Right renal cortex interstitium (tissue), 3 donors: ENCODE measurements around the gene ADORA2A. TPM values are rescaled to one million over a fixed set of nuclear protein-coding genes. Genes with fewer than 3 reads are reported as not detected.
"Not testable (repeated sequence)": the region's sequence is repeated elsewhere in the genome, so short reads cannot be mapped to it uniquely, and the experiment has no call there.

Experiments used
- DNase-seq, 3 donors: peaks; one replicate each; pipeline ENCODE4 v3.0.0-alpha.2; 2013; ENCODE audit warnings: low read depth in 3 of 3, low spot score in 2 of 3
- polyA plus RNA-seq, 3 donors: library from polyadenylated mRNA; unstranded; fragments of 120-200 nt; gene quantifications; one replicate each; pipeline ENCODE4 v1.2.1, GENCODE V29; 2013; ENCODE audit not compliant: insufficient read length in 3 of 3

Gene ADORA2A
- polyA plus RNA-seq, 3 donors, result 5.4 to 7.3 (median 5.9) TPM

DNA sequence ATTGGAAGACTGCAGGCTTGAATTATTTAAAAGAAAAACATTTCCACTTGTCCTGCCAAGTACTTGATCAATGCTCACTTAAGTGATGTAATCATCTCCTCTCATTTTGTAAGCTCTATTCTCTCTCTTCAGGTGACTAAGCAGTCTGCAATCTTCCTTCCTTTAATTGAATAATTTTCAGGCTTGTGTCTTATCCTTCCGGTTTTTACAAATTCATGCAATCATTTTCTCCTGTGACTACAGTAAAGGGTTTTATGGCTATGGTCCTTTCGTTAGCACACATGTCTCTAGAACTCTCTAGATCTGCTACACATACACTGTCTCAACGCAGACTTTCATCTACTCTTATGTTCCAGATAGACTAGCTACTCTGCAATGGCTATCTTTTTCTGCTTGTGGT, 55.2 kb downstream of the ADORA2A start:
- no peak for DNase-seq

DNA sequence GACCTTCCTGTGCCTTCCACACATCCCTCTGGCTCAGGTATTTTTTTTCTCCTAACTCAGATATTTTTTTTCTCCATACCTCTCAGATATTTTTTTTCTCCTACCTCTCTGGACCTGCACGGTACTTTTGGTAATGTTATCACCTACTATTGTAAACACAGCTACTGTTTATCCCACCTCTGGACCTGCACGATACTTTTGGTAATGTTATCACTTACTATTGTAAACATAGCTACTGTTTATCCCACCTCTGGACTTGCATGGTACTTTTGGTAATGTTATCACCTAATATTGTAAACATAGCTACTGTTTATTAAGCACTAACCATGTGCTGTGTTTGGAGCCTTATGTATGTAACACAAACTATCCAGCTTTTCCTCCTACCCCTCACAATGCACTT, 55.6 kb downstream of the ADORA2A start:
- no peak for DNase-seq

DNA sequence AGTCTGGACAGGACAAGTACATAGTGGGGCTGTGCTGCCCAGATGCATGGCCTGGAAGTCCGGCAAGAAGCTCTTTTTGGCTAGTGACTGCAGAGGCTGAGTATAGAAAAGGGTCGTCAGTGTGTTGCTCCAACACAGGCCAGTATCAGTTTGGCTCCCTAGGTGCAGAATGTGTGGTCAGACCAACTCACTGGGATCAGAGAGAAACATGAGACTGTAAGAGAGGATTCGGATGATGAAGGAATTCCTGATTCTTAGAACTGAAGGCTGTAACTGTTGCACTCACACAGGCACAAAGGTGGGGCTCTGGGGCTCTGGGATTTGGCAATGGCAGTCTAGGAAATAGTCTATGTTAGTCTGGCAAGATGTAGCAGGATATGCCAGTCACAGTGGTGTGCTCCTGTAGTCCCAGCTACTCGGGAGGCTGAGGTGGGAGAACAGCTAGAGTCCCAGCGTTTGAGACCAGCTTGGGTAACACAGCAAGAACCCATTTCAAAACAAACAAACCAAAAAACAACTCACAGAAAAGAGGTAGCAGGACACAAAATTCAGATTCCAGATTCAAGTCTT, 56.7 kb downstream of the ADORA2A start:
- no peak for DNase-seq

DNA sequence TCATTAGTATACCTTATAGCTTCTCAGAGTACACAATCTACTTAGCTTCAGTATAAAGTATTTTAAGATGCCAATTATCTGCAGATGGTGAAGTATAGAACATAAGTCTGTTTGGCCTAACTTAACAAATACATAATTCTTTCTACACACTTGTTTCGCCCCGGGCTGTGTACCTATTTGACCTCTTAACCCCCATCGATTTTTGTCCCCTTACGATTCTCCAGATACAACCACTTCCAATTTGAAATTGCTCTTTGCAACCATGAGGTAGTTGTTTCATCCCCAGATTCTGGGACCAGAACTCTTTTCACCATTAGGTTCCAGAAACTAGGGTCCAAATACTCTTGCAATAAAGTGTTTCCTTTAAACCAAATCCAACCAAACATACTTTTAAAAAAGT, 57.8 kb downstream of the ADORA2A start:
- no peak for DNase-seq

DNA sequence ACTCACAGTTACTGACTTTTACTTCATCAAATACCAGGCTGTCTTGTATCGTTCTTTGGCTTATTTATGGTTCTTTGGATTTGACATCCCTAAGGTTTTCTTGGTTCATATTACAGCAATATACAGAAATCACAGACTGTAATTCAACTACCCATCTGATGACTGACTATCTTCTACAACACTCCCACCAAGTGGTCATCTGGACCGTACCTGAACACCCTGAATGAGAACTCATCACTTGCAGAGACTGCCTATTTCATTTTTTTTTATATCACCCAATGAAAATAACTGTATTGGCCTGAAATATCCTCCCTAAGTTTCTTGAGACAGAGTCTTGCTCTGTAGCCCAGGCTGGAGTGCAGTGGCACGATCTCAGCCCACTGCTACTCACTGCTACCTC, 58.2 kb downstream of the ADORA2A start:
- DNase-seq, result no peak

DNA sequence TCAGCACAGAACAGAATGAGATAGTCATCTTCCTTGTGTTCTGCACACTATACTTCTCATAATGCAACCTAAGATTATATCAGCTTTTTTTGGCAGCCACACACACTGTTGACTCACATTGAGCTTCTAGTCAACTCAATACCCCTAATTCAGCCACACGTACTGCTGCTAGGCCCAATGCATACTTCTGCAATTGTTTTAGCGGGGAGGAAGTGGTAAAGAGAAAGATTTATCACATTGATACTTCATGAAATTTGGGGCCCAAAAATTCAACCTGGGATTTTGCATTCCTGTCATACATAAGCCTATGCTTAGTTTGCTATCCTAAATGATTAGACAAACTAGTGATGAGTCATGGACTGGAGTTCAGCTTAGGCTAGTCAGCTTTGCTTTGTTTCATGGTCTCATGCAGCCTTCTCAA, 59.1 kb downstream of the ADORA2A start:
- DNase-seq, result no peak

DNA sequence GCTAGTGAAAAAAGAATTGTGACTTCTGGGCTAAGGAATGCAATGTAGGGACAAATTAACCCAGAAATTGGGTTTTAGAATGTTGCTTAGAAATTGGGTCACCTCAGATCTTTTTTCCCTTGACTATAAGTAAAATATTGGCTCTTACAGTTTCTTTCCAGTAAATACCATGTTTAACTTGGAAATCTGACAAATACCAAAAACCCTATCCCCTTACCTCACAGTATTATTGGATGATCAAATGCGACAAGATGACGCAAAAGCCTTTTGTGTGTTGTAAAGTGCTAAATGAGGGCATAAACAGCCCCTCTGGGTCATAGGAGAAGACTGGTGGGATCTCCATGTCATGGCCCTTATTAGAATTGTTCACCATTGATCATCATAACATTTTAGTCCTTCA, 61.6 kb downstream of the ADORA2A start:
- no peak for DNase-seq

DNA sequence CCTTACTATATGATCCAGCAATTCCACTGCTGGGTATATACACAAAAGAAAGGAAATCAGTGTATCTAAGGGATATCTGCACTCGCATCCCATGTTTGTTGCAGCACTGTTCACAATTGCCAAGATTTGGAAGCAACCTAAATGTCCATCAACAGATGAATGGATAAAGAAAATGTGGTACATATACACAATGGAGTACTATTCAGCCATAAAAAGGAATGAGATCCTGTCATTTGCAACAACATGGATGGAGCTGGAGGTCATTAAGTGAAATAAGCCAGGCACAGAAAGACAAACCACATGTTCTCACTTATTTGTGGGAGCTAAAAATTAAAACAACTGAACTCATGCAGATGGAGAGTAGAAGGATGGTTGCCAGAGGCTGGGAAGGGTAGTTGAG, 62.0 kb downstream of the ADORA2A start:
- not testable (repeated sequence) for DNase-seq

Other genes starting within 250 kb of the ADORA2A start
- 10 to 100 TPM in 2 of 3 donors, 1 to 10 TPM in 1; 8.4 to 17.8 (median 17.2) TPM for gene SUSD2, start 246.1 kb upstream of the ADORA2A start, polyA plus RNA-seq
- 10 to 100 TPM; 13.5 to 16.5 (median 16.5) TPM for gene GGT5, start 182.5 kb upstream of the ADORA2A start, polyA plus RNA-seq
- gene SPECC1L, start 156.8 kb upstream of the ADORA2A start, polyA plus RNA-seq, result 10 to 100 TPM; 49.9 to 53.5 (median 53.2) TPM
- gene UPB1, start 67.7 kb downstream of the ADORA2A start, polyA plus RNA-seq, result under 1 TPM; 0.37 to 0.54 (median 0.53) TPM
- gene GUCD1, start 127.5 kb downstream of the ADORA2A start, polyA plus RNA-seq, result 10 to 100 TPM; 87.7 to 98.2 (median 88.1) TPM
- 100 to 1,000 TPM; 221 to 231 (median 227) TPM for gene SNRPD3, start 128.4 kb downstream of the ADORA2A start, polyA plus RNA-seq
- 10 to 100 TPM; 22.1 to 32.7 (median 26.9) TPM for gene LRRC75B, start 165.5 kb downstream of the ADORA2A start, polyA plus RNA-seq
- 10 to 100 TPM; 41.4 to 51.8 (median 51.4) TPM for gene GGT1, start 175.6 kb downstream of the ADORA2A start, polyA plus RNA-seq